Nephron progenitor cell (in vitro differentiated cells): ENCODE data around the gene CDHR4.
"Not testable (repeated sequence)": the region's sequence is repeated elsewhere in the genome, so short reads cannot be mapped to it uniquely, and the experiment has no call there.

Source experiments
- DNase-seq: peaks from one replicate; pipeline ENCODE4 v3.0.0; 2021
- H3K27ac Mint-ChIP-seq: 2 replicates; pipeline ENCODE4 v1.8.0; 2021; ENCODE audit warnings: mild to moderate bottlenecking, moderate library complexity, mixed read lengths
- H3K27me3 Mint-ChIP-seq: 2 replicates; pipeline ENCODE4 v1.8.0; 2021; ENCODE audit warnings: mild to moderate bottlenecking, low read depth, mixed read lengths; ENCODE audit not compliant: poor library complexity
- H3K36me3 Mint-ChIP-seq: 2 replicates; pipeline ENCODE4 v1.8.0; 2021; ENCODE audit warnings: low read depth, mixed read lengths
- H3K4me1 Mint-ChIP-seq: 2 replicates; pipeline ENCODE4 v1.8.0; 2021; ENCODE audit warnings: mixed read lengths
- H3K4me3 Mint-ChIP-seq: 2 replicates; pipeline ENCODE4 v1.8.0; 2021; ENCODE audit warnings: mild to moderate bottlenecking, moderate library complexity, mixed read lengths
- H3K9me3 Mint-ChIP-seq: 2 replicates; pipeline ENCODE4 v1.8.0; 2021; ENCODE audit warnings: mild to moderate bottlenecking, moderate library complexity, mixed read lengths
- TF ChIP-seq, protein P1 (sequence below): fragments of 200-600 bp; sonication (generic); IDR thresholded peaks from 2 replicates; pipeline ENCODE4 v1.5.0; 2021; ENCODE audit warnings: antibody characterized with exemption

The CDHR4 gene

DNA sequence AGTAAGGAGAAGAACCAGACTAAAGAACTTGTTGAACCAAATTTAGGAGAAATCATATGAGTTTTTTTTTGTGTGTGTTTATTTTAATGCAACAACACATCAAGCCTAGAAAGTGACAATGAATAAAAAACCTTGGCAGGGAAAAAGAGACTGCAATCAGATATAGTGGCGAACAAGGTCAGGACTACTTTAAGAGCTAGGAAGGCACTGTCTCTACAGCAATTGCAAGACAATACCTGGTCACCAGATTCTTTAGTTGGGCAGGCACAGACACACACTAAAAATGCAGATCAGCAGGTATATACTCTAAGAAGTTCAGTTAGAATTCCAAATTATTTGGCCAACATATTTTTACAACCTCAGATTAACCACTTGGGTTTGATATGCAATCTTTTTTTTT, 45.1 kb downstream of the CDHR4 start:
- peak overlapping the region; percentile 16 for H3K27ac Mint-ChIP-seq
- TF ChIP-seq, protein P1, sequence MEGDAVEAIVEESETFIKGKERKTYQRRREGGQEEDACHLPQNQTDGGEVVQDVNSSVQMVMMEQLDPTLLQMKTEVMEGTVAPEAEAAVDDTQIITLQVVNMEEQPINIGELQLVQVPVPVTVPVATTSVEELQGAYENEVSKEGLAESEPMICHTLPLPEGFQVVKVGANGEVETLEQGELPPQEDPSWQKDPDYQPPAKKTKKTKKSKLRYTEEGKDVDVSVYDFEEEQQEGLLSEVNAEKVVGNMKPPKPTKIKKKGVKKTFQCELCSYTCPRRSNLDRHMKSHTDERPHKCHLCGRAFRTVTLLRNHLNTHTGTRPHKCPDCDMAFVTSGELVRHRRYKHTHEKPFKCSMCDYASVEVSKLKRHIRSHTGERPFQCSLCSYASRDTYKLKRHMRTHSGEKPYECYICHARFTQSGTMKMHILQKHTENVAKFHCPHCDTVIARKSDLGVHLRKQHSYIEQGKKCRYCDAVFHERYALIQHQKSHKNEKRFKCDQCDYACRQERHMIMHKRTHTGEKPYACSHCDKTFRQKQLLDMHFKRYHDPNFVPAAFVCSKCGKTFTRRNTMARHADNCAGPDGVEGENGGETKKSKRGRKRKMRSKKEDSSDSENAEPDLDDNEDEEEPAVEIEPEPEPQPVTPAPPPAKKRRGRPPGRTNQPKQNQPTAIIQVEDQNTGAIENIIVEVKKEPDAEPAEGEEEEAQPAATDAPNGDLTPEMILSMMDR, result no peak
- no peak for DNase-seq
- peaks cover 31% of the 10 kb centered on the region for H3K36me3 Mint-ChIP-seq
- H3K4me1 Mint-ChIP-seq, result peaks cover 27% of the 10 kb centered on the region
- H3K4me3 Mint-ChIP-seq, result no peak overlapping the region
- no peaks in the 10 kb centered on the region for H3K9me3 Mint-ChIP-seq
- no peaks in the 10 kb centered on the region for H3K27me3 Mint-ChIP-seq

DNA sequence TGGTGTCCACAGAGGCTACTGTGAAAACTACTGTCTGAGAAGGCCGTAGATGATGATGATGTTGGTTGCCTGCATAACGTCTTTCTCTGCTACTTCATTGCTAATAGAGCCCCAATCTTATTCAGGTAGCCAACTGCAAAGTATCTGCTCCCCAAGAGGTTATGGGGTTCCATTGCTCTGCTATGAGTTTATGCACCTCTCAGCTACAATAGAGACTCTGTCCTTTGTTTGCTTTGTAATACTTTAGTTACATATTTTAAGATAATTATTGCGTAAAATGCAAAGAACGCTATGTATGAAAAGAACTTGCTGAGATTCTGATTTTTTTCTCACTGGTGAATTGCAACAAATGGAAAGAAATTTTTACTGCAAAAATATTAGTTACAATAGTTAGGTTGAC, 48.2 kb downstream of the CDHR4 start:
- no peak for DNase-seq
- no peaks in the 10 kb centered on the region for H3K9me3 Mint-ChIP-seq
- no peak overlapping the region for H3K4me3 Mint-ChIP-seq
- TF ChIP-seq, protein P1, result no peak
- no peak overlapping the region for H3K27ac Mint-ChIP-seq
- H3K4me1 Mint-ChIP-seq, result peaks cover 43% of the 10 kb centered on the region
- peaks cover 43% of the 10 kb centered on the region for H3K36me3 Mint-ChIP-seq
- H3K27me3 Mint-ChIP-seq, result no peaks in the 10 kb centered on the region

DNA sequence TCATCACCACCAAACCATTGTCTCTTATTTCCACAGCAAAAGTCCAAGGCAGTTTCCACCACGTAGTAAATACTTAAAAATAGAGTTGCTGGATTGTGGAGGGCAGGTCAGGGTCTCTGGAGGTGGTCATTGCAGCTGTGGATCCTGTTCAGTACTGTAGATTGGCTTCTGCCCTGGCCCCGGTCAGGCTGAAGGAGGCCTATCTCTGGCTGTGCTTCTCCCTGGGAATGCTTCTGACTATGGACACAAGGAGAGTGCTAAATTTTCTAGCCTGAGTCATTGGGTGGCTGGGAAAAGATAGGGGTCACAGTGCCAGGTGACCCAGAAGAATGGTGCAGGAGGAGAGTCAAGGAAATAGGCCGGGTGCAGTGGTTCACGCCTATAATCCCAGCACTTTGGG, 49.6 kb downstream of the CDHR4 start:
- Mint-ChIP-seq H3K36me3 (peaks cover 52% of the 10 kb centered on the region), H3K9me3 (no peaks in the 10 kb centered on the region), H3K4me3 (no peak overlapping the region), H3K27me3 (no peaks in the 10 kb centered on the region), H3K27ac (peak overlapping the region; percentile 68), H3K4me1 (peaks cover 35% of the 10 kb centered on the region)
- TF ChIP-seq, protein P1, result no peak
- no peak for DNase-seq

DNA sequence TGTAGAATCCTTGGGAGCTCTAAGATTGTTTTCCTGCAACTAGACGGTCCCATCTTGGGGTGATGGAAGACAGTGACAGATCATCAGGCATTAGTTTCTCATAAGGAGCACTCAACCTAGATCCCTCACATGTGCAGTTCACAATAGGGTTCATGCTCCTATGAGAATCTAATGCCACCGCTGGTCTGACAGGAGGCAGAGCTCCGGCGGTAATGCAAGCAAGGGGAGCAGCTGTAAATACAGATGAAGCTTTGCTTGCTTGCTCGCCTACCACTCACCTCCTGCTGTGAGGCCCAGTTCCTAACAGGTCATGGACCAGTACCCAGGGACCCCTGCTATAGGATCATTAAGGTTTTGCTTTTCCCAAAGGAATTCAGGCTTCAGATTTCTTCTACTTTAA, 50.8 kb downstream of the CDHR4 start:
- peak overlapping the region; percentile 8 for H3K4me3 Mint-ChIP-seq
- H3K27me3 Mint-ChIP-seq, H3K9me3 Mint-ChIP-seq: not testable (repeated sequence)
- peaks cover 35% of the 10 kb centered on the region for H3K4me1 Mint-ChIP-seq
- DNase-seq, result peak; percentile 40
- peak overlapping the region; percentile 83 for H3K27ac Mint-ChIP-seq
- H3K36me3 Mint-ChIP-seq, result peaks cover 61% of the 10 kb centered on the region

DNA sequence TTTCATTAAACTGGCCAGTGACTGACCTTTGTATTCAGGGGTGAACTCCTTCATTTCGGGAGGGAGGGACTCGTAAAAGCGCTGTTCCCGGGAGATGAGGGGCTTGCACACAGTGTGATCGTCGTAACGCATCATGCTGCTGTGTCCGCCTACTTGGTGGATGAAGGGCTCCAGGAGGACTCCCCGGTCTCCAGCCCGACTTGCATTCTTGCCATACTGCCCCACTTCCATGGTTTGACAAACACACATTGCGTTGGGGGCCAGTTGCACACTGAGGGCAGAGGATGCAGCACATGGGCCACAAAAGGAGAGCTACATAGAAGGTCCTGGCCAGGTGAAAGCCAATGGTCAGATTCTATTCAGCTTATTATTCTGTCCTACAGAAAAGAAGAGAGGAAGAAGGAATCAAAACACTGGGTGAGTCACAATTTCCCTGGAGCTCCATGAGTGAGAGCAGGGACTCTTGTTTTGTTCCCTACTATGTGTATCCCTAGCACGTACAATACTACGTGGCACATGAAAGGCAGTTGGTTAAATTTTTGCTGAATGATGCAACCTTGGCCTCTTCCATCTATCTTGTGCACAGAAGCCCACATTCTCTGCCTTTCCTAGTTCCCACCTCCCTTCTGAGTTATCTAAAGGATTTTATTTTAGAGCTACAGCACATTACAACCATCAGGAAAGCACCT, 51.7 kb downstream of the CDHR4 start:
- Mint-ChIP-seq H3K27me3 (no peaks in the 10 kb centered on the region), H3K27ac (peak overlapping the region; percentile 91)

DNA sequence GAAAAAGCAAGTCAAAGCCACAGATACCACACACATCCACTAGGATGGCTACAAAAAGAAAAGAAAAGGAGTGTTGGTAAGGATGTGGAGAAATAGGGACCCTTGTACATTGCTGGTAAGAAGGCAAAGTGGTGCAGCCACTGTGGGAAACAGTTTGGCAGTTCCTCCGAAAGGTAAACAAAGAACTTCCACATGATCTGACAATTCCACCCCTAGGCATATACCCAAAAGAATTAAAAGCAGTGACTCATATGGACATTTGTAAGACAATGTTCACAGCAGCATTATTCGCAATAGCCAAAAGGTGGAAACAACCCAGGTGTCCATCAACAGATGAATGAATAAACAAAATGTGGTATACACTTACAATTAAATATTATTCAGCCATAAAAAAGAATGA, 53.7 kb downstream of the CDHR4 start:
- no peaks in the 10 kb centered on the region for H3K9me3 Mint-ChIP-seq
- TF ChIP-seq, protein P1, result no peak
- H3K4me1 Mint-ChIP-seq, result peaks cover 30% of the 10 kb centered on the region
- no peak overlapping the region for H3K4me3 Mint-ChIP-seq
- H3K36me3 Mint-ChIP-seq, result peaks cover 55% of the 10 kb centered on the region
- no peaks in the 10 kb centered on the region for H3K27me3 Mint-ChIP-seq
- peak overlapping the region; percentile 57 for H3K27ac Mint-ChIP-seq
- no peak for DNase-seq

More for the DNA sequence above, 51.7 kb downstream of the CDHR4 start:
- H3K36me3 Mint-ChIP-seq, result peaks cover 56% of the 10 kb centered on the region
- TF ChIP-seq, protein P1, result no peak
- no peaks in the 10 kb centered on the region for H3K9me3 Mint-ChIP-seq
- DNase-seq, result no peak
- H3K4me3 Mint-ChIP-seq, result no peak overlapping the region
- H3K4me1 Mint-ChIP-seq, result peaks cover 31% of the 10 kb centered on the region
